Astrocyte (in vitro differentiated cells and primary cell): Measurements from ENCODE around the gene CTNND2. TPM values are rescaled to one million over a fixed set of nuclear protein-coding genes. Genes with fewer than 3 reads are reported as not detected.
"Not testable (repeated sequence)": the region's sequence is repeated elsewhere in the genome, so short reads cannot be mapped to it uniquely, and the experiment has no call there.

ENCODE experiments used
- DNase-seq: peaks from one replicate; pipeline ENCODE4 v3.0.0-alpha.2; 2010; ENCODE audit warnings: low read depth
- FAIRE-seq: peaks from 2 replicates; lab custom pipeline; 2011; peaks lifted over from hg19 to GRCh38; lab: Jason Lieb, UNC
- H2AFZ ChIP-seq: 2 replicates; pipeline ENCODE4 v1.6.0; 2012; ENCODE audit warnings: low read depth, low read length, inconsistent platforms
- H3K27ac ChIP-seq: 2 replicates; pipeline ENCODE4 v1.5.1; 2011; ENCODE audit warnings: low read depth, low read length, inconsistent platforms
- H3K27me3 ChIP-seq: 2 replicates; pipeline ENCODE4 v1.6.0; 2011; ENCODE audit warnings: low read length, inconsistent platforms; ENCODE audit not compliant: insufficient read depth
- H3K36me3 ChIP-seq: 2 replicates; pipeline ENCODE4 v1.5.1; 2011; ENCODE audit warnings: low read length, inconsistent platforms; ENCODE audit not compliant: insufficient read depth
- H3K4me1 ChIP-seq: 2 replicates; pipeline ENCODE4 v1.5.1; 2011; ENCODE audit warnings: low read length, inconsistent platforms; ENCODE audit not compliant: insufficient read depth
- H3K4me2 ChIP-seq: 2 replicates; pipeline ENCODE4 v1.6.0; 2012; ENCODE audit warnings: low read length, inconsistent platforms
- H3K4me3 ChIP-seq: 2 replicates; pipeline ENCODE4 v1.5.1; 2011; ENCODE audit warnings: low read depth, mild to moderate bottlenecking, low read length, inconsistent platforms; ENCODE audit not compliant: insufficient read depth
- H3K79me2 ChIP-seq: 2 replicates; pipeline ENCODE4 v1.6.0; 2012; ENCODE audit warnings: mild to moderate bottlenecking, low read length, inconsistent platforms; ENCODE audit not compliant: insufficient read depth
- H3K9ac ChIP-seq: 2 replicates; pipeline ENCODE4 v1.6.0; 2012; ENCODE audit warnings: mild to moderate bottlenecking, low read length, inconsistent platforms
- H3K9me3 ChIP-seq: 2 replicates; pipeline ENCODE4 v1.5.1; 2012; ENCODE audit warnings: low read depth, mild to moderate bottlenecking, low read length, inconsistent platforms; ENCODE audit not compliant: insufficient read depth
- H4K20me1 ChIP-seq: 2 replicates; pipeline ENCODE4 v1.6.0; 2012; ENCODE audit warnings: low read length, inconsistent platforms; ENCODE audit not compliant: insufficient read depth
- H3K27ac Mint-ChIP-seq: one replicate; pipeline ENCODE4 v1.8.0; 2021; ENCODE audit warnings: mild to moderate bottlenecking, mixed read lengths; ENCODE audit not compliant: unreplicated experiment
- H3K27me3 Mint-ChIP-seq: one replicate; pipeline ENCODE4 v1.8.0; 2021; ENCODE audit warnings: low read depth, mixed read lengths; ENCODE audit not compliant: unreplicated experiment
- H3K36me3 Mint-ChIP-seq: one replicate; pipeline ENCODE4 v1.8.0; 2021; ENCODE audit warnings: low read depth, mixed read lengths; ENCODE audit not compliant: unreplicated experiment
- H3K4me1 Mint-ChIP-seq: one replicate; pipeline ENCODE4 v1.8.0; 2021; ENCODE audit warnings: low read depth, mixed read lengths; ENCODE audit not compliant: unreplicated experiment
- H3K4me3 Mint-ChIP-seq: one replicate; pipeline ENCODE4 v1.8.0; 2021; ENCODE audit warnings: mild to moderate bottlenecking, moderate library complexity, mixed read lengths; ENCODE audit not compliant: unreplicated experiment
- H3K9me3 Mint-ChIP-seq: one replicate; pipeline ENCODE4 v1.8.0; 2021; ENCODE audit warnings: mild to moderate bottlenecking, mixed read lengths; ENCODE audit not compliant: unreplicated experiment
- EZH2 ChIP-seq: IDR thresholded peaks from 2 replicates; pipeline ENCODE4 v1.6.1; 2012; ENCODE audit warnings: mild to moderate bottlenecking, low read length, inconsistent platforms; ENCODE audit not compliant: insufficient read depth
- total RNA-seq: library from RNA; stranded (reverse); gene quantifications from 2 replicates; pipeline ENCODE4 v1.2.1, GENCODE V29; 2021
- TF ChIP-seq, protein P1 (sequence below): IDR thresholded peaks from 2 replicates; pipeline ENCODE4 v1.5.1; 2011; ENCODE audit warnings: low read depth, mild to moderate bottlenecking, inconsistent platforms, low read length, moderate library complexity; ENCODE audit not compliant: insufficient read depth

The CTNND2 gene
- total RNA-seq, 1 donor from 2014 or later: 4.5 TPM

DNA sequence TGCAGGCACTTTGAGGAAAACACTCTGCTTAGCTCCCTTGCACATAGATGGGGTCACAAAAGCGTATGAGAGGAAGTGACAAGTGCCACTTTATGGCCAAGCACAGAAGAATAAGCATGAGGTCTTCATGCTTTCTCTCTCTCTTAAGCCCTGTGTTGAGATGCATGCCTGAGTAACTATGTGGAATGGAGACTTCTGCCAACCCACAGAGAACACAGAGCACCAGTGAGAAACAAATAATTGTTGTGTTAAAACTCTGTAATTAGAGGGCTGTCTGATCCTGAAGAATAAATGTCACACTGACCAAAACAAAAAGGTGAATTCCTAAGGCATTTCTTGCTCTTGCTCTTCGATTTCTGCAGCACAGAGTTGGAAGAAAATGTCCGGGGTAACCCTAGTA is 488.5 kb downstream of the CTNND2 start:
- Histone ChIP-seq H3K4me2 (peak overlapping the region; percentile 23), H3K4me3 (no peak overlapping the region), H3K27ac (no peak overlapping the region), H3K4me1 (peaks cover 4% of the 10 kb centered on the region), H4K20me1 (no peaks in the 10 kb centered on the region), H2AFZ (no peak overlapping the region), H3K27me3 (no peaks in the 10 kb centered on the region), H3K9me3 (no peaks in the 10 kb centered on the region), H3K79me2 (no peaks in the 10 kb centered on the region), H3K36me3 (no peaks in the 10 kb centered on the region), H3K9ac (no peak overlapping the region)
- H3K36me3 Mint-ChIP-seq: no peaks in the 10 kb centered on the region
- no peak overlapping the region for H3K27ac Mint-ChIP-seq
- H3K27me3 Mint-ChIP-seq: no peaks in the 10 kb centered on the region
- peak; percentile 13 for DNase-seq
- TF ChIP-seq, protein P1, sequence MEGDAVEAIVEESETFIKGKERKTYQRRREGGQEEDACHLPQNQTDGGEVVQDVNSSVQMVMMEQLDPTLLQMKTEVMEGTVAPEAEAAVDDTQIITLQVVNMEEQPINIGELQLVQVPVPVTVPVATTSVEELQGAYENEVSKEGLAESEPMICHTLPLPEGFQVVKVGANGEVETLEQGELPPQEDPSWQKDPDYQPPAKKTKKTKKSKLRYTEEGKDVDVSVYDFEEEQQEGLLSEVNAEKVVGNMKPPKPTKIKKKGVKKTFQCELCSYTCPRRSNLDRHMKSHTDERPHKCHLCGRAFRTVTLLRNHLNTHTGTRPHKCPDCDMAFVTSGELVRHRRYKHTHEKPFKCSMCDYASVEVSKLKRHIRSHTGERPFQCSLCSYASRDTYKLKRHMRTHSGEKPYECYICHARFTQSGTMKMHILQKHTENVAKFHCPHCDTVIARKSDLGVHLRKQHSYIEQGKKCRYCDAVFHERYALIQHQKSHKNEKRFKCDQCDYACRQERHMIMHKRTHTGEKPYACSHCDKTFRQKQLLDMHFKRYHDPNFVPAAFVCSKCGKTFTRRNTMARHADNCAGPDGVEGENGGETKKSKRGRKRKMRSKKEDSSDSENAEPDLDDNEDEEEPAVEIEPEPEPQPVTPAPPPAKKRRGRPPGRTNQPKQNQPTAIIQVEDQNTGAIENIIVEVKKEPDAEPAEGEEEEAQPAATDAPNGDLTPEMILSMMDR: no peak
- TF ChIP-seq EZH2: no peak
- no peaks in the 10 kb centered on the region for H3K4me1 Mint-ChIP-seq
- no peak for FAIRE-seq
- H3K4me3 Mint-ChIP-seq: no peak overlapping the region
- H3K9me3 Mint-ChIP-seq: peaks cover 4% of the 10 kb centered on the region

DNA sequence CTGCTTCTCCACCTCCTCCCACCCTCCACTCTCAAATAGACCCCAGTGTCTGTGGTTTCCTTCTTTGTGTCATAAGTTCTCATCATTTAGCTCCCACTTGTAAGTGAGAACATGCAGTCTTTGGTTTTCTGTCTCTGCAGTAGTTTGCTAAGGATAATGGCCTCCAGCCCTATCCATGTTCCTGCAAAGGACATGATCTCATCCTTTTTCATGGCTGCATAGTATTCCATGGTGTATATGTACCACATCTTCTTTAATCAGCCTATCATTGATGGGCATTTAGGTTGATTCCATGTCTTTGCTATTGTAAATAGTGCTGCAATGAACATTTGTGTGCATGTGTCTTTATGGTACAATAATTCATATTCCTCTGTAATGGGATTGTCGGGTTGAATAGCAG is 489.5 kb downstream of the CTNND2 start:
- not testable (repeated sequence) for H3K36me3 Mint-ChIP-seq, H3K4me1 Mint-ChIP-seq, FAIRE-seq, H3K27me3 Mint-ChIP-seq, H3K9me3 Mint-ChIP-seq, H3K4me2 ChIP-seq, H3K9ac ChIP-seq, H3K79me2 ChIP-seq, H3K4me3 ChIP-seq, H3K4me3 Mint-ChIP-seq, H3K27ac ChIP-seq, H4K20me1 ChIP-seq, H3K27me3 ChIP-seq, H3K4me1 ChIP-seq, H3K9me3 ChIP-seq, H2AFZ ChIP-seq, H3K36me3 ChIP-seq, DNase-seq
- H3K27ac Mint-ChIP-seq: peak overlapping the region; percentile 18

DNA sequence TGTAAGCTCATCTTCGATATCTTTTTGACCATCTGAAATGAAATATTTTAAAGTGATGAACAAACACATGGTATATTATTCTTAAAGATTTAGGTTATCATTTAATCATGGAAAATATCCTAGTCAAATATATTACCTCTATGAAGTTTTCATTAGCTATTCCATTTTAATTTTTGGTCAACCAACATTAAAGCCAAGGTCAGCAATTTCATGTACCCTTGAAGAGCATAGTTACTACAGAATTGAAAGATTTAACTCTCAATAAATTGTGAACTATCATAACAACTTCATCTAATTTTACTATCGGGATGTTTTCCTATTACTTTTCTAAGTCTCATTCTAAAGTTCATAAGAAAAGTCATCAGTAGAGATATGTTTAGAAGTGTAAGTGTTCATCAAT is 492.6 kb downstream of the CTNND2 start:
- H3K27me3 ChIP-seq: no peaks in the 10 kb centered on the region
- no peak overlapping the region for H3K4me2 ChIP-seq
- H3K27ac ChIP-seq: no peak overlapping the region
- Mint-ChIP-seq H3K9me3 (peaks cover 4% of the 10 kb centered on the region), H3K4me3 (no peak overlapping the region), H3K27me3 (no peaks in the 10 kb centered on the region), H3K36me3 (no peaks in the 10 kb centered on the region), H3K4me1 (no peaks in the 10 kb centered on the region), H3K27ac (no peak overlapping the region)
- H3K36me3 ChIP-seq: no peaks in the 10 kb centered on the region
- H3K9me3 ChIP-seq: no peaks in the 10 kb centered on the region
- no peak overlapping the region for H2AFZ ChIP-seq
- no peak overlapping the region for H3K4me3 ChIP-seq
- no peak for DNase-seq
- H3K4me1 ChIP-seq: peaks cover 4% of the 10 kb centered on the region
- H3K9ac ChIP-seq: no peak overlapping the region
- H4K20me1 ChIP-seq: no peaks in the 10 kb centered on the region
- H3K79me2 ChIP-seq: no peaks in the 10 kb centered on the region
- TF ChIP-seq EZH2: no peak
- TF ChIP-seq, protein P1: no peak
- FAIRE-seq: no peak
